Measurements from ENCODE around the gene CPVL.

- no peak for TF ChIP-seq CTCF (IDR thresholded peaks at IDR 0.05)
- TF ChIP-seq REST (IDR thresholded peaks at IDR 0.05; ENCODE audit: insufficient read depth in 1 of 2, low read depth in 2 of 2, low read length in 1 of 2) = no peak
Measured at GRCh38 chr7:28986765-28987110, 159.6 kb downstream of the CPVL start.

Measured in Panc1 (cell line).